Hepatocyte (in vitro differentiated cells): ENCODE results near the gene ARPIN. TPM values are rescaled to one million over a fixed set of nuclear protein-coding genes. Genes with fewer than 3 reads are reported as not detected.
"Not testable (repeated sequence)": the region's sequence is repeated elsewhere in the genome, so short reads cannot be mapped to it uniquely, and the experiment has no call there.

Experiments
- DNase-seq: peaks from one replicate; pipeline ENCODE4 v3.0.0-alpha.2; 2016; ENCODE audit warnings: low spot score
- H2AFZ ChIP-seq: fragments of 200-600 bp; sonication (generic); 2 replicates; pipeline ENCODE4 v1.6.0; 2016; ENCODE audit warnings: antibody characterized with exemption, mild to moderate bottlenecking
- H3K27ac ChIP-seq: fragments of 200-600 bp; sonication (generic); 2 replicates; pipeline ENCODE4 v1.5.1; 2016; ENCODE audit warnings: mild to moderate bottlenecking
- H3K27me3 ChIP-seq: fragments of 200-600 bp; sonication (generic); 2 replicates; pipeline ENCODE4 v1.6.1; 2016
- H3K36me3 ChIP-seq: fragments of 200-600 bp; sonication (generic); replicated peaks from 2 replicates; pipeline ENCODE4 v1.5.1; 2016; ENCODE audit warnings: low read depth; ENCODE audit not compliant: insufficient read depth
- H3K4me1 ChIP-seq: fragments of 200-600 bp; sonication (generic); 2 replicates; pipeline ENCODE4 v1.5.1; 2016; ENCODE audit warnings: mild to moderate bottlenecking, moderate library complexity; ENCODE audit not compliant: insufficient read depth
- H3K4me2 ChIP-seq: fragments of 200-600 bp; sonication (generic); 2 replicates; pipeline ENCODE4 v1.6.0; 2016
- H3K4me3 ChIP-seq: fragments of 200-600 bp; sonication (generic); 2 replicates; pipeline ENCODE4 v1.5.1; 2016; ENCODE audit warnings: mild to moderate bottlenecking
- H3K79me2 ChIP-seq: fragments of 200-600 bp; sonication (generic); 2 replicates; pipeline ENCODE4 v1.6.0; 2017; ENCODE audit warnings: mild to moderate bottlenecking
- H3K9me2 ChIP-seq: fragments of 200-600 bp; sonication (generic); replicated peaks from 2 replicates; pipeline ENCODE4 v1.6.0; 2017; ENCODE audit warnings: mild to moderate bottlenecking; ENCODE audit not compliant: insufficient read depth
- H3K9me3 ChIP-seq: fragments of 200-600 bp; sonication (generic); 2 replicates; pipeline ENCODE4 v1.5.1; 2016; ENCODE audit warnings: low read depth, mild to moderate bottlenecking
- H4K20me1 ChIP-seq: fragments of 200-600 bp; sonication (generic); 2 replicates; pipeline ENCODE4 v1.6.0; 2016; ENCODE audit warnings: mild to moderate bottlenecking; ENCODE audit not compliant: insufficient read depth, poor library complexity, severe bottlenecking
- CTCF ChIP-seq: fragments of 200-600 bp; sonication (generic); IDR thresholded peaks from 2 replicates; pipeline ENCODE4 v1.5.1; 2016; ENCODE audit warnings: antibody characterized with exemption, mild to moderate bottlenecking; ENCODE audit not compliant: poor library complexity
- EZH2 ChIP-seq: fragments of 200-600 bp; sonication (generic); IDR thresholded peaks from 2 replicates; pipeline ENCODE4 v1.6.1; 2016; ENCODE audit warnings: antibody characterized with exemption, mild to moderate bottlenecking, borderline replicate concordance
- EZH2phosphoT487 ChIP-seq: fragments of 200-600 bp; sonication (generic); IDR thresholded peaks from one replicate; pipeline ENCODE4 v1.6.1; 2018; ENCODE audit warnings: antibody characterized with exemption, mild to moderate bottlenecking, low read depth, moderate library complexity; ENCODE audit not compliant: unreplicated experiment, severe bottlenecking
- WGBS: methylation state at CpG from one replicate; pipeline ENCODE4 v1.1.6; 2016; ENCODE audit warnings: low lambda C conversion rate; ENCODE audit errors: missing lambda C conversion rate; 5-methylcytosine and 5-hydroxymethylcytosine counted together
- polyA plus RNA-seq: library from polyadenylated mRNA; unstranded; fragments of >200 nt; fragmentation: Nextera tagmentation; extraction: Ambion mirVana; gene quantifications from 2 replicates; pipeline ENCODE4 v1.2.1, GENCODE V29; 2016
- total RNA-seq: library from RNA; depleted of rRNA; stranded (reverse); fragments of >200 nt; gene quantifications from 2 replicates; pipeline ENCODE4 v1.2.3, GENCODE V29; 2014

Gene ARPIN
- total and polyA plus RNA-seq, 2 experiments from 2014 or later = 3.8 to 6.8 TPM

- H3K9me3 ChIP-seq = no peaks in the 10 kb centered on the region
- 77% methylated on average over 3 of the region's 3 CpGs for WGBS
Measured at GRCh38 chr15:89939910-89940309, 27.2 kb upstream of the ARPIN start.

GRCh38 chr15:89939377-89939776 lies 26.6 kb upstream of the ARPIN start:
- H3K4me1 ChIP-seq, H3K79me2 ChIP-seq, H3K9me2 ChIP-seq, H3K4me3 ChIP-seq, H2AFZ ChIP-seq, DNase-seq, H3K4me2 ChIP-seq, H3K27me3 ChIP-seq, H3K36me3 ChIP-seq, H4K20me1 ChIP-seq, H3K27ac ChIP-seq, H3K9me3 ChIP-seq: not testable (repeated sequence)
- 80% methylated on average over 2 of the region's 2 CpGs for WGBS

More at GRCh38 chr15:89939910-89940309, 27.2 kb upstream of the ARPIN start:
- Histone ChIP-seq H3K4me3 (no peak overlapping the region), H4K20me1 (no peaks in the 10 kb centered on the region), H2AFZ (no peak overlapping the region), H3K27me3 (no peaks in the 10 kb centered on the region), H3K36me3 (no peaks in the 10 kb centered on the region), H3K9me2 (no peaks in the 10 kb centered on the region), H3K27ac (no peak overlapping the region), H3K4me1 (no peaks in the 10 kb centered on the region), H3K4me2 (no peak overlapping the region), H3K79me2 (no peaks in the 10 kb centered on the region)
- no peak for DNase-seq
- TF ChIP-seq CTCF = no peak
- TF ChIP-seq EZH2 = no peak
- TF ChIP-seq EZH2phosphoT487 = no peak

DNA sequence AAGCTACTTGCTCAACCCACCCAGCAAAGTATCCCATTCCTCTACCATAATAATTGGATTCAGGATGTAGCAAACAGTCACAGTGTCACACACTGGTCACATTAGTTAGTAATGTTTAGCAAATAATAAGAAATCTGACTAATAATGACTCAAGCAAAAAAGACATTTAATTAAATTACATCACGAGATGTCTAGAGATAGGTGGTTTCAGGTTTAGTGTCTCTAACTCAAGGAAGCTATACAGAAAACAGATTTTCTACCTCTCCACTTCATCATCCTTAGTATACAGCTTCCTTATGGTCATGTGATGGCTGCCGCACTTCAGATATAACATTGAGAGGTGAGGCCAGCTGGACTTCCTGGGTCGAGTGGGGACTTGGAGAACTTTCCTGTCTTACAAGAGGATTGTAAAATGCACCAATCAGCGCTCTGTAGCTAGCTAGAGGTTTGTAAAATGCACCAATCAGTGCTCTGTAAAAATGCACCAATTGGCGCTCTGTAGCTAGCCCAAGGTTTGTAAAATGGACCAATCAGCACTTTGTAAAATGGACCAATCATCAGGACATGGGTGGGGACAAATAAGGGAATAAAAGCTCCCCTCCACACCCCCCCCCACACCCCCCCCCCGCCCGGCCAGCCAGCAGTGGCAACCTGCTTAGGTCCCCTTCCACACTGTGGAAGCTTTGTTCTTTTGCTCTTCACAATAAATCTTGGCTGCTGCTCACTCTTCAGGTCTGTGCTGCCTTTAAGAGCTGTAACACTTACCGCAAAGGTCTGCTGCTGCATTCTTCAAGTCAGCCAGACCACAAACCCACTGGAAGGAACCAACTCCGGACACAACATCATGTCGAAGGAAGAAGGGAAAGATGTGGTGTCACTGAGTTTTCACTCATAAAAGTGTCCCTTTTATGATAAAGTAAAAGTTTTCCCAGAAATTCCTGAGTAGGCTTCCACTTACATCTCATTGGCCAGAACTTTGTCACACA lies 24.9 kb upstream of the ARPIN start:
- H3K27me3 ChIP-seq = no peaks in the 10 kb centered on the region
- H3K4me1 ChIP-seq = no peaks in the 10 kb centered on the region
- no peaks in the 10 kb centered on the region for H3K36me3 ChIP-seq
- H4K20me1 ChIP-seq = no peaks in the 10 kb centered on the region
- TF ChIP-seq EZH2phosphoT487 (no peak), EZH2 (no peak), CTCF (no peak)
- 90% methylated on average over 10 of the region's 10 CpGs for WGBS
- DNase-seq = no peak
- H3K27ac ChIP-seq = no peak overlapping the region
- H3K9me3 ChIP-seq = no peaks in the 10 kb centered on the region
- no peak overlapping the region for H3K4me3 ChIP-seq
- no peaks in the 10 kb centered on the region for H3K79me2 ChIP-seq
- no peaks in the 10 kb centered on the region for H3K9me2 ChIP-seq
- H3K4me2 ChIP-seq = no peak overlapping the region
- no peak overlapping the region for H2AFZ ChIP-seq

GRCh38 chr15:89936786-89937265 lies 24.1 kb upstream of the ARPIN start:
- no peak for DNase-seq
- H2AFZ ChIP-seq = no peak overlapping the region
- H3K4me2 ChIP-seq = no peak overlapping the region
- H3K27me3 ChIP-seq = no peaks in the 10 kb centered on the region
- H3K9me3 ChIP-seq = no peaks in the 10 kb centered on the region
- H3K4me1 ChIP-seq = no peaks in the 10 kb centered on the region
- no peaks in the 10 kb centered on the region for H3K79me2 ChIP-seq
- no peak overlapping the region for H3K27ac ChIP-seq
- no peak overlapping the region for H3K4me3 ChIP-seq
- H4K20me1 ChIP-seq = no peaks in the 10 kb centered on the region
- H3K36me3 ChIP-seq = no peaks in the 10 kb centered on the region
- no peak for TF ChIP-seq CTCF
- 94% methylated on average over 14 of the region's 14 CpGs for WGBS
- no peaks in the 10 kb centered on the region for H3K9me2 ChIP-seq
